ENCODE measurements around the gene KHDC4.

Gene KHDC4

DNA sequence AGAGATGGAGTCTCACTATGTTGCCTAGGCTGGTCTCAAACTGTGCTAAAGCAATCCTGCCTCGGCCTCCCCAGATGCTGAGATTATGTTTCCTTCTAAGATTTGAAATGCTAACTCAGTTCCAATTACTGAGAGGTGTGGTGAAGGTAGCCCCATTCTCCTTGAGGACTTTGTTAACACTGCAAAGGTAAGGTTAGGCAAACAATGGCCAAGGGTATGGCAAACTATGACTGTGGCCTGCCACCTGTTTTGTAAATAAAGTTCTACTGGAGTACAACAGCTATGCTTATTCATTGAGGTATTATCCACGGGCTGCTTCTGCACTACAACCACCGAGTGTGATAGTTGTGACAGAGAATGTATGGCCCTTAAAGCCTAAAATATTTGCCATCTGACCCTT, 13.5 kb downstream of the KHDC4 start:
- no peak for TF ChIP-seq KLF16 (tag by site-specific recombination; IDR thresholded peaks at IDR 0.05)
- no peak for TF ChIP-seq GLI4 (tag by site-specific recombination; IDR thresholded peaks at IDR 0.05)
- TF ChIP-seq ZNF664 (tag by site-specific recombination; IDR thresholded peaks at IDR 0.05), result no peak
- no peak for TF ChIP-seq ZBTB1 (tag by site-specific recombination; IDR thresholded peaks at IDR 0.05)
- no peak for TF ChIP-seq ZBTB20 (tag by site-specific recombination; IDR thresholded peaks at IDR 0.05)
- TF ChIP-seq, protein P1, sequence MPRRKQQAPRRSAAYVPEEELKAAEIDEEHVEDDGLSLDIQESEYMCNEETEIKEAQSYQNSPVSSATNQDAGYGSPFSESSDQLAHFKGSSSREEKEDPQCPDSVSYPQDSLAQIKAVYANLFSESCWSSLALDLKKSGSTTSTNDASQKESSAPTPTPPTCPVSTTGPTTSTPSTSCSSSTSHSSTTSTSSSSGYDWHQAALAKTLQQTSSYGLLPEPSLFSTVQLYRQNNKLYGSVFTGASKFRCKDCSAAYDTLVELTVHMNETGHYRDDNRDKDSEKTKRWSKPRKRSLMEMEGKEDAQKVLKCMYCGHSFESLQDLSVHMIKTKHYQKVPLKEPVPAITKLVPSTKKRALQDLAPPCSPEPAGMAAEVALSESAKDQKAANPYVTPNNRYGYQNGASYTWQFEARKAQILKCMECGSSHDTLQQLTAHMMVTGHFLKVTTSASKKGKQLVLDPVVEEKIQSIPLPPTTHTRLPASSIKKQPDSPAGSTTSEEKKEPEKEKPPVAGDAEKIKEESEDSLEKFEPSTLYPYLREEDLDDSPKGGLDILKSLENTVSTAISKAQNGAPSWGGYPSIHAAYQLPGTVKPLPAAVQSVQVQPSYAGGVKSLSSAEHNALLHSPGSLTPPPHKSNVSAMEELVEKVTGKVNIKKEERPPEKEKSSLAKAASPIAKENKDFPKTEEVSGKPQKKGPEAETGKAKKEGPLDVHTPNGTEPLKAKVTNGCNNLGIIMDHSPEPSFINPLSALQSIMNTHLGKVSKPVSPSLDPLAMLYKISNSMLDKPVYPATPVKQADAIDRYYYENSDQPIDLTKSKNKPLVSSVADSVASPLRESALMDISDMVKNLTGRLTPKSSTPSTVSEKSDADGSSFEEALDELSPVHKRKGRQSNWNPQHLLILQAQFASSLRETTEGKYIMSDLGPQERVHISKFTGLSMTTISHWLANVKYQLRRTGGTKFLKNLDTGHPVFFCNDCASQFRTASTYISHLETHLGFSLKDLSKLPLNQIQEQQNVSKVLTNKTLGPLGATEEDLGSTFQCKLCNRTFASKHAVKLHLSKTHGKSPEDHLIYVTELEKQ (tag by site-specific recombination; IDR thresholded peaks at IDR 0.05; ENCODE audit: borderline replicate concordance), result no peak
- TF ChIP-seq EGR2 (tag by site-specific recombination; IDR thresholded peaks at IDR 0.05; ENCODE audit: low read depth), result no peak
- TF ChIP-seq, protein P2, sequence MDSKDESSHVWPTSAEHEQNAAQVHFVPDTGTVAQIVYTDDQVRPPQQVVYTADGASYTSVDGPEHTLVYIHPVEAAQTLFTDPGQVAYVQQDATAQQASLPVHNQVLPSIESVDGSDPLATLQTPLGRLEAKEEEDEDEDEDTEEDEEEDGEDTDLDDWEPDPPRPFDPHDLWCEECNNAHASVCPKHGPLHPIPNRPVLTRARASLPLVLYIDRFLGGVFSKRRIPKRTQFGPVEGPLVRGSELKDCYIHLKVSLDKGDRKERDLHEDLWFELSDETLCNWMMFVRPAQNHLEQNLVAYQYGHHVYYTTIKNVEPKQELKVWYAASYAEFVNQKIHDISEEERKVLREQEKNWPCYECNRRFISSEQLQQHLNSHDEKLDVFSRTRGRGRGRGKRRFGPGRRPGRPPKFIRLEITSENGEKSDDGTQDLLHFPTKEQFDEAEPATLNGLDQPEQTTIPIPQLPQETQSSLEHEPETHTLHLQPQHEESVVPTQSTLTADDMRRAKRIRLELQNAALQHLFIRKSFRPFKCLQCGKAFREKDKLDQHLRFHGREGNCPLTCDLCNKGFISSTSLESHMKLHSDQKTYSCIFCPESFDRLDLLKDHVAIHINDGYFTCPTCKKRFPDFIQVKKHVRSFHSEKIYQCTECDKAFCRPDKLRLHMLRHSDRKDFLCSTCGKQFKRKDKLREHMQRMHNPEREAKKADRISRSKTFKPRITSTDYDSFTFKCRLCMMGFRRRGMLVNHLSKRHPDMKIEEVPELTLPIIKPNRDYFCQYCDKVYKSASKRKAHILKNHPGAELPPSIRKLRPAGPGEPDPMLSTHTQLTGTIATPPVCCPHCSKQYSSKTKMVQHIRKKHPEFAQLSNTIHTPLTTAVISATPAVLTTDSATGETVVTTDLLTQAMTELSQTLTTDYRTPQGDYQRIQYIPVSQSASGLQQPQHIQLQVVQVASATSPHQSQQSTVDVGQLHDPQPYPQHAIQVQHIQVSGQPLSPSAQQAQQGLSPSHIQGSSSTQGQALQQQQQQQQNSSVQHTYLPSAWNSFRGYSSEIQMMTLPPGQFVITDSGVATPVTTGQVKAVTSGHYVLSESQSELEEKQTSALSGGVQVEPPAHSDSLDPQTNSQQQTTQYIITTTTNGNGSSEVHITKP (tag by site-specific recombination; IDR thresholded peaks at IDR 0.05), result no peak
- TF ChIP-seq, protein P3, sequence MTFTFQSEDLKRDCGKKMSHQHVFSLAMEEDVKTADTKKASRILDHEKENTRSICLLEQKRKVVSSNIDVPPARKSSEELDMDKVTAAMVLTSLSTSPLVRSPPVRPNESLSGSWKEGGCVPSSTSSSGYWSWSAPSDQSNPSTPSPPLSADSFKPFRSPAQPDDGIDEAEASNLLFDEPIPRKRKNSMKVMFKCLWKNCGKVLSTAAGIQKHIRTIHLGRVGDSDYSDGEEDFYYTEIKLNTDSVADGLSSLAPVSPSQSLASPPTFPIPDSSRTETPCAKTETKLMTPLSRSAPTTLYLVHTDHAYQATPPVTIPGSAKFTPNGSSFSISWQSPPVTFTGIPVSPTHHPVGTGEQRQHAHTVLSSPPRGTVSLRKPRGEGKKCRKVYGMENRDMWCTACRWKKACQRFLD (tag by site-specific recombination; IDR thresholded peaks at IDR 0.05), result no peak
- no peak for TF ChIP-seq ZNF433 (tag by site-specific recombination; IDR thresholded peaks at IDR 0.05; ENCODE audit: low read depth)
- no peak for TF ChIP-seq ZNF10 (tag by site-specific recombination; IDR thresholded peaks at IDR 0.05)
- no peak for TF ChIP-seq ZNF426 (tag by site-specific recombination; IDR thresholded peaks at IDR 0.05)
- TF ChIP-seq, protein P4, sequence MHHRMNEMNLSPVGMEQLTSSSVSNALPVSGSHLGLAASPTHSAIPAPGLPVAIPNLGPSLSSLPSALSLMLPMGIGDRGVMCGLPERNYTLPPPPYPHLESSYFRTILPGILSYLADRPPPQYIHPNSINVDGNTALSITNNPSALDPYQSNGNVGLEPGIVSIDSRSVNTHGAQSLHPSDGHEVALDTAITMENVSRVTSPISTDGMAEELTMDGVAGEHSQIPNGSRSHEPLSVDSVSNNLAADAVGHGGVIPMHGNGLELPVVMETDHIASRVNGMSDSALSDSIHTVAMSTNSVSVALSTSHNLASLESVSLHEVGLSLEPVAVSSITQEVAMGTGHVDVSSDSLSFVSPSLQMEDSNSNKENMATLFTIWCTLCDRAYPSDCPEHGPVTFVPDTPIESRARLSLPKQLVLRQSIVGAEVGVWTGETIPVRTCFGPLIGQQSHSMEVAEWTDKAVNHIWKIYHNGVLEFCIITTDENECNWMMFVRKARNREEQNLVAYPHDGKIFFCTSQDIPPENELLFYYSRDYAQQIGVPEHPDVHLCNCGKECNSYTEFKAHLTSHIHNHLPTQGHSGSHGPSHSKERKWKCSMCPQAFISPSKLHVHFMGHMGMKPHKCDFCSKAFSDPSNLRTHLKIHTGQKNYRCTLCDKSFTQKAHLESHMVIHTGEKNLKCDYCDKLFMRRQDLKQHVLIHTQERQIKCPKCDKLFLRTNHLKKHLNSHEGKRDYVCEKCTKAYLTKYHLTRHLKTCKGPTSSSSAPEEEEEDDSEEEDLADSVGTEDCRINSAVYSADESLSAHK (tag by site-specific recombination; IDR thresholded peaks at IDR 0.05), result no peak
- TF ChIP-seq ZNF501 (tag by site-specific recombination; IDR thresholded peaks at IDR 0.05), result no peak
- no peak for TF ChIP-seq ZNF350 (tag by site-specific recombination; IDR thresholded peaks at IDR 0.05)
- TF ChIP-seq, protein P5, sequence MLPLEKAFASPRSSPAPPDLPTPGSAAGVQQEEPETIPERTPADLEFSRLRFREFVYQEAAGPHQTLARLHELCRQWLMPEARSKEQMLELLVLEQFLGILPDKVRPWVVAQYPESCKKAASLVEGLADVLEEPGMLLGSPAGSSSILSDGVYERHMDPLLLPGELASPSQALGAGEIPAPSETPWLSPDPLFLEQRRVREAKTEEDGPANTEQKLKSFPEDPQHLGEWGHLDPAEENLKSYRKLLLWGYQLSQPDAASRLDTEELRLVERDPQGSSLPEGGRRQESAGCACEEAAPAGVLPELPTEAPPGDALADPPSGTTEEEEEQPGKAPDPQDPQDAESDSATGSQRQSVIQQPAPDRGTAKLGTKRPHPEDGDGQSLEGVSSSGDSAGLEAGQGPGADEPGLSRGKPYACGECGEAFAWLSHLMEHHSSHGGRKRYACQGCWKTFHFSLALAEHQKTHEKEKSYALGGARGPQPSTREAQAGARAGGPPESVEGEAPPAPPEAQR (tag by site-specific recombination; IDR thresholded peaks at IDR 0.05), result no peak
- TF ChIP-seq ZNF133 (tag by site-specific recombination; IDR thresholded peaks at IDR 0.05), result no peak
- CTCF ChIA-PET, result interaction anchor here (1.0 kb wide), 2 partner anchors 69 to 209 kb away, joined by 3 to 4 read pairs; no protein-coding TSS in a partner anchor
- H3K4me1 ChIP-seq (ENCODE audit: control insufficient read depth, insufficient read depth, low read length), result no peaks in the 10 kb centered on the region
- no peak overlapping the region for H3K4me3 ChIP-seq (ENCODE audit: low read depth, low read length)
- peaks cover 92 to 99% of the 10 kb centered on the region in 2 experiments for H3K36me3 ChIP-seq (ENCODE audit: control insufficient read depth in 2 of 2, insufficient read depth in 1 of 2, low read length in 2 of 2)
- POLR2A ChIA-PET, result interaction anchor here (4.5 kb wide), 1 partner anchor 13 kb away, joined by 21 read pairs; the partner anchor contains the start of gene KHDC4
- H3K27ac ChIP-seq (ENCODE audit: extremely low read depth, low read depth, low read length), result no peak overlapping the region
- H3K9me3 ChIP-seq (ENCODE audit: control insufficient read depth, insufficient read depth, low read depth, low read length), result no peaks in the 10 kb centered on the region

Data from HEK293 (cell line).